Esophagus squamous epithelium (tissue), 4 donors: ENCODE results near the gene KLHL18.

ENCODE experiments used
- CTCF ChIP-seq, 6 experiments: fragments of 450-650 bp in 4 of 6; fragments of 200-600 bp in 2 of 6; sonication (generic) in 2 of 6; IDR thresholded peaks; one replicate each; pipeline ENCODE4 v1.5.1; 2016 to 2019; ENCODE audit warnings: antibody characterized with exemption in 6 of 6, mild to moderate bottlenecking in 4 of 6, moderate library complexity in 4 of 6
- POLR2A ChIP-seq, 4 donors: fragments of 450-650 bp; IDR thresholded peaks; one replicate each; pipeline ENCODE4 v1.6.1; 2017; ENCODE audit warnings: antibody characterized with exemption in 4 of 4, mild to moderate bottlenecking in 4 of 4, moderate library complexity in 3 of 4

- TF ChIP-seq POLR2A (IDR thresholded peaks at IDR 0.05) (no peak), CTCF (IDR thresholded peaks at IDR 0.05) (no peak)
Measured at GRCh38 chr3:47274652-47275051, 8.1 kb upstream of the KLHL18 start.
